ENCODE results near the gene YIPF3. TPM values are rescaled to one million over a fixed set of nuclear protein-coding genes. Genes with fewer than 3 reads are reported as not detected.

The YIPF3 gene
- total and polyA plus RNA-seq, 10 of the 15 experiments (the other 5 are each of a cell fraction or from before 2014, with no cell fraction given): 20.5 to 88.8 (median 44.7) TPM

DNA sequence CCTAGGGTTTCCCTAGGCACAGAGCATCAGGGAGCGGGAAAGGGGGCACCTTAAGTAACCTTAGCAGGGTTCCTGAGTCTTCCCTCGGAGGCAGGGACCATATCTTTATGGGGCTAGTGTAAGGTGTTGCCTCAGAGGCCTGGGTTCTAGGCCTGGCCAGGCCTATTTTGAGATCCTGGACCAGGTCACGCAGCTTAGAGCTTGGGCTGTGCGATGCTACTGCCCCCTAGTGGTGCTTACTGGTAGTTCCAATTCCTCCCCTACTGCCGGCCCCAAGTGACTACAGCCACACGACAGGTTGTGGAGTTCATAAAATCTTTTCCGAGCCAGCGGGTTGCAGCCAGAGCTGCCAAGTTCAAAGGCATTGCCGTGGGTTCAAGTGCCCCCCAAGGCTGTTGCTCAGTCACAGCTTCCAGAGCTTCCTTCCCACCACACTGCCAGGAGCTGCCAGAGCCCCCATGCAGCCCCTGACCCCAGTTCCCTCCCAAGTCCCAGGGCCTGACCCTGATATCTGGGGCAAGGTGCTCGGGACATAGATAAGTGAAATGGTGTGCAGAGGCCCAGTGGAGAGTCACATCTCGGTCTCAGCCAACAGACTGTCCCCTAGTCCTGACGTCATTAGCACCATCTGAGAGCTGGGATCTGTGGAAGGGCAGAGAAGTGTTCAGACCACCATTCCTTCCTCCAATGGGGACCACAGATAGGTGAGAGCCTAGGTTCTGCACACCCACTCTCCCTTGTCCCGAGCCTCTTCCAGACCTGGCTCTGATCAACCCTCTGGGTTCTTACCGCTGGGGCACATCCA, 9.9 kb downstream of the YIPF3 start (continued):
- no peak for TF ChIP-seq NR2C2 (IDR thresholded peaks at IDR 0.05; ENCODE audit: borderline replicate concordance, control insufficient read depth, insufficient read length, low read depth)
- TF ChIP-seq, protein P1, sequence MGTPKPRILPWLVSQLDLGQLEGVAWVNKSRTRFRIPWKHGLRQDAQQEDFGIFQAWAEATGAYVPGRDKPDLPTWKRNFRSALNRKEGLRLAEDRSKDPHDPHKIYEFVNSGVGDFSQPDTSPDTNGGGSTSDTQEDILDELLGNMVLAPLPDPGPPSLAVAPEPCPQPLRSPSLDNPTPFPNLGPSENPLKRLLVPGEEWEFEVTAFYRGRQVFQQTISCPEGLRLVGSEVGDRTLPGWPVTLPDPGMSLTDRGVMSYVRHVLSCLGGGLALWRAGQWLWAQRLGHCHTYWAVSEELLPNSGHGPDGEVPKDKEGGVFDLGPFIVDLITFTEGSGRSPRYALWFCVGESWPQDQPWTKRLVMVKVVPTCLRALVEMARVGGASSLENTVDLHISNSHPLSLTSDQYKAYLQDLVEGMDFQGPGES (IDR thresholded peaks at IDR 0.05): no peak
- peak; percentile 52; the same call in 1 of the 2 replicates for TF ChIP-seq YY1 (IDR thresholded peaks at IDR 0.05; ENCODE audit: low read depth, low read length)
- TF ChIP-seq SREBF1 (IDR thresholded peaks at IDR 0.05; ENCODE audit: low read length): no peak
- no peak for TF ChIP-seq TARDBP (IDR thresholded peaks at IDR 0.05; ENCODE audit: borderline replicate concordance)
- TF ChIP-seq MTA3 (IDR thresholded peaks at IDR 0.05; ENCODE audit: borderline replicate concordance, low read length): no peak
- TF ChIP-seq SMAD5 (IDR thresholded peaks at IDR 0.05; ENCODE audit: low read depth): no peak
- TF ChIP-seq, protein P2, sequence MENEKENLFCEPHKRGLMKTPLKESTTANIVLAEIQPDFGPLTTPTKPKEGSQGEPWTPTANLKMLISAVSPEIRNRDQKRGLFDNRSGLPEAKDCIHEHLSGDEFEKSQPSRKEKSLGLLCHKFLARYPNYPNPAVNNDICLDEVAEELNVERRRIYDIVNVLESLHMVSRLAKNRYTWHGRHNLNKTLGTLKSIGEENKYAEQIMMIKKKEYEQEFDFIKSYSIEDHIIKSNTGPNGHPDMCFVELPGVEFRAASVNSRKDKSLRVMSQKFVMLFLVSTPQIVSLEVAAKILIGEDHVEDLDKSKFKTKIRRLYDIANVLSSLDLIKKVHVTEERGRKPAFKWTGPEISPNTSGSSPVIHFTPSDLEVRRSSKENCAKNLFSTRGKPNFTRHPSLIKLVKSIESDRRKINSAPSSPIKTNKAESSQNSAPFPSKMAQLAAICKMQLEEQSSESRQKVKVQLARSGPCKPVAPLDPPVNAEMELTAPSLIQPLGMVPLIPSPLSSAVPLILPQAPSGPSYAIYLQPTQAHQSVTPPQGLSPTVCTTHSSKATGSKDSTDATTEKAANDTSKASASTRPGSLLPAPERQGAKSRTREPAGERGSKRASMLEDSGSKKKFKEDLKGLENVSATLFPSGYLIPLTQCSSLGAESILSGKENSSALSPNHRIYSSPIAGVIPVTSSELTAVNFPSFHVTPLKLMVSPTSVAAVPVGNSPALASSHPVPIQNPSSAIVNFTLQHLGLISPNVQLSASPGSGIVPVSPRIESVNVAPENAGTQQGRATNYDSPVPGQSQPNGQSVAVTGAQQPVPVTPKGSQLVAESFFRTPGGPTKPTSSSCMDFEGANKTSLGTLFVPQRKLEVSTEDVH (IDR thresholded peaks at IDR 0.05; ENCODE audit: low read depth, partially characterized antibody): no peak
- TF ChIP-seq, protein P3, sequence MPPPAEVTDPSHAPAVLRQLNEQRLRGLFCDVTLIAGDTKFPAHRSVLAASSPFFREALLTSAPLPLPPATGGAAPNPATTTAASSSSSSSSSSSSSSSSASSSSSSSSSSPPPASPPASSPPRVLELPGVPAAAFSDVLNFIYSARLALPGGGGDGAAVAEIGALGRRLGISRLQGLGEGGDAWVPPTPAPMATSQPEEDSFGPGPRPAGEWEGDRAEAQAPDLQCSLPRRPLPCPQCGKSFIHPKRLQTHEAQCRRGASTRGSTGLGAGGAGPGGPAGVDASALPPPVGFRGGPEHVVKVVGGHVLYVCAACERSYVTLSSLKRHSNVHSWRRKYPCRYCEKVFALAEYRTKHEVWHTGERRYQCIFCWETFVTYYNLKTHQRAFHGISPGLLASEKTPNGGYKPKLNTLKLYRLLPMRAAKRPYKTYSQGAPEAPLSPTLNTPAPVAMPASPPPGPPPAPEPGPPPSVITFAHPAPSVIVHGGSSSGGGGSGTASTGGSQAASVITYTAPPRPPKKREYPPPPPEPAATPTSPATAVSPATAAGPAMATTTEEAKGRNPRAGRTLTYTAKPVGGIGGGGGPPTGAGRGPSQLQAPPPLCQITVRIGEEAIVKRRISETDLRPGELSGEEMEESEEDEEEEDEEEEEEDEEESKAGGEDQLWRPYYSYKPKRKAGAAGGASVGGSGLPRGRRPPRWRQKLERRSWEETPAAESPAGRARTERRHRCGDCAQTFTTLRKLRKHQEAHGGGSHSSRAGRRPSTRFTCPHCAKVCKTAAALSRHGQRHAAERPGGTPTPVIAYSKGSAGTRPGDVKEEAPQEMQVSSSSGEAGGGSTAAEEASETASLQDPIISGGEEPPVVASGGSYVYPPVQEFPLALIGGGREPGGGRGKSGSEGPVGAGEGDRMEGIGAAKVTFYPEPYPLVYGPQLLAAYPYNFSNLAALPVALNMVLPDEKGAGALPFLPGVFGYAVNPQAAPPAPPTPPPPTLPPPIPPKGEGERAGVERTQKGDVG (CRISPR knock-in tag; IDR thresholded peaks at IDR 0.05): no peak
- TF ChIP-seq, protein P4, sequence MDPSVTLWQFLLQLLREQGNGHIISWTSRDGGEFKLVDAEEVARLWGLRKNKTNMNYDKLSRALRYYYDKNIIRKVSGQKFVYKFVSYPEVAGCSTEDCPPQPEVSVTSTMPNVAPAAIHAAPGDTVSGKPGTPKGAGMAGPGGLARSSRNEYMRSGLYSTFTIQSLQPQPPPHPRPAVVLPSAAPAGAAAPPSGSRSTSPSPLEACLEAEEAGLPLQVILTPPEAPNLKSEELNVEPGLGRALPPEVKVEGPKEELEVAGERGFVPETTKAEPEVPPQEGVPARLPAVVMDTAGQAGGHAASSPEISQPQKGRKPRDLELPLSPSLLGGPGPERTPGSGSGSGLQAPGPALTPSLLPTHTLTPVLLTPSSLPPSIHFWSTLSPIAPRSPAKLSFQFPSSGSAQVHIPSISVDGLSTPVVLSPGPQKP (IDR thresholded peaks at IDR 0.05; ENCODE audit: low read depth, low read length): no peak
- TF ChIP-seq SIX5 (IDR thresholded peaks at IDR 0.05; ENCODE audit: low read depth, low read length, severe bottlenecking): no peak
- TF ChIP-seq, protein P5, sequence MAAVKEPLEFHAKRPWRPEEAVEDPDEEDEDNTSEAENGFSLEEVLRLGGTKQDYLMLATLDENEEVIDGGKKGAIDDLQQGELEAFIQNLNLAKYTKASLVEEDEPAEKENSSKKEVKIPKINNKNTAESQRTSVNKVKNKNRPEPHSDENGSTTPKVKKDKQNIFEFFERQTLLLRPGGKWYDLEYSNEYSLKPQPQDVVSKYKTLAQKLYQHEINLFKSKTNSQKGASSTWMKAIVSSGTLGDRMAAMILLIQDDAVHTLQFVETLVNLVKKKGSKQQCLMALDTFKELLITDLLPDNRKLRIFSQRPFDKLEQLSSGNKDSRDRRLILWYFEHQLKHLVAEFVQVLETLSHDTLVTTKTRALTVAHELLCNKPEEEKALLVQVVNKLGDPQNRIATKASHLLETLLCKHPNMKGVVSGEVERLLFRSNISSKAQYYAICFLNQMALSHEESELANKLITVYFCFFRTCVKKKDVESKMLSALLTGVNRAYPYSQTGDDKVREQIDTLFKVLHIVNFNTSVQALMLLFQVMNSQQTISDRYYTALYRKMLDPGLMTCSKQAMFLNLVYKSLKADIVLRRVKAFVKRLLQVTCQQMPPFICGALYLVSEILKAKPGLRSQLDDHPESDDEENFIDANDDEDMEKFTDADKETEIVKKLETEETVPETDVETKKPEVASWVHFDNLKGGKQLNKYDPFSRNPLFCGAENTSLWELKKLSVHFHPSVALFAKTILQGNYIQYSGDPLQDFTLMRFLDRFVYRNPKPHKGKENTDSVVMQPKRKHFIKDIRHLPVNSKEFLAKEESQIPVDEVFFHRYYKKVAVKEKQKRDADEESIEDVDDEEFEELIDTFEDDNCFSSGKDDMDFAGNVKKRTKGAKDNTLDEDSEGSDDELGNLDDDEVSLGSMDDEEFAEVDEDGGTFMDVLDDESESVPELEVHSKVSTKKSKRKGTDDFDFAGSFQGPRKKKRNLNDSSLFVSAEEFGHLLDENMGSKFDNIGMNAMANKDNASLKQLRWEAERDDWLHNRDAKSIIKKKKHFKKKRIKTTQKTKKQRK (IDR thresholded peaks at IDR 0.05; ENCODE audit: low read depth, low read length): no peak
- no peak for TF ChIP-seq ZZZ3 (IDR thresholded peaks at IDR 0.05; ENCODE audit: control insufficient read depth, insufficient read length, low read depth)
- no peak for TF ChIP-seq RAD51 (IDR thresholded peaks at IDR 0.05)
- no peak for TF ChIP-seq CREB1 (IDR thresholded peaks at IDR 0.05; ENCODE audit: low read depth)
- peak; percentile 70; the same call in 1 of the 2 replicates for TF ChIP-seq WRNIP1 (IDR thresholded peaks at IDR 0.05; ENCODE audit: borderline replicate concordance, low read depth, low read length)
- no peak for TF ChIP-seq FOXK2 (IDR thresholded peaks at IDR 0.05)
- TF ChIP-seq YBX1 (IDR thresholded peaks at IDR 0.05): no peak
- TF ChIP-seq IRF4 (IDR thresholded peaks at IDR 0.05; ENCODE audit: low read depth, low read length): 0 out of 2 replicates have a peak, but pooled peaks have one; percentile 36

Data from GM12878 (cell line).